GM12878 (cell line): ENCODE results near the gene NANOS2.

Source experiments
- CTCF ChIP-seq, 3 experiments: IDR thresholded peaks in 2 of 3; conservative IDR thresholded peaks in 1 of 3; 2 replicates each; pipeline ENCODE4 v1.5.1; 2011; ENCODE audit warnings: low read depth in 3 of 3, low read length in 3 of 3, mild to moderate bottlenecking in 3 of 3, control low read depth in 2 of 3, moderate library complexity in 2 of 3, inconsistent platforms in 1 of 3, mixed read lengths in 1 of 3; ENCODE audit not compliant: control insufficient read depth in 2 of 3, insufficient read depth in 1 of 3; ENCODE audit errors: extremely low read depth in 1 of 3
- EGR1 ChIP-seq, 2 experiments: IDR thresholded peaks; 1 replicate in 1 of 2; 2 replicates in 1 of 2; pipeline ENCODE4 v1.6.1; 2011 to 2012; ENCODE audit warnings: low read depth in 2 of 2, low read length in 2 of 2, borderline replicate concordance in 1 of 2, mild to moderate bottlenecking in 1 of 2, moderate library complexity in 1 of 2
- FOXK2 ChIP-seq: fragments of 450-650 bp; IDR thresholded peaks from 2 replicates; pipeline ENCODE4 v1.6.1; 2017; ENCODE audit warnings: mild to moderate bottlenecking, moderate library complexity
- FOXM1 ChIP-seq: IDR thresholded peaks from 2 replicates; pipeline ENCODE4 v1.6.1; 2012; ENCODE audit warnings: low read depth, mild to moderate bottlenecking, inconsistent platforms, low read length, moderate library complexity
- PKNOX1 ChIP-seq: fragments of 450-650 bp; IDR thresholded peaks from 2 replicates; pipeline ENCODE4 v1.6.1; 2016; ENCODE audit warnings: mild to moderate bottlenecking
- PRDM15 ChIP-seq: fragments of 450-650 bp; formaldehyde crosslinking; IDR thresholded peaks from 2 replicates; pipeline ENCODE4 v1.4.0; 2020; ENCODE audit warnings: mild to moderate bottlenecking, moderate library complexity
- ZBTB40 ChIP-seq: fragments of 450-650 bp; IDR thresholded peaks from 2 replicates; pipeline ENCODE4 v1.6.1; 2016; ENCODE audit warnings: mild to moderate bottlenecking, moderate library complexity, borderline replicate concordance
- ZNF24 ChIP-seq: fragments of 450-650 bp; IDR thresholded peaks from 2 replicates; pipeline ENCODE4 v1.6.1; 2017; ENCODE audit warnings: antibody characterized with exemption, mild to moderate bottlenecking
- ZNF274 ChIP-seq: IDR thresholded peaks from one replicate; pipeline ENCODE4 v1.8.0; 2011; ENCODE audit not compliant: insufficient read length, insufficient read depth
- ZNF384 ChIP-seq: IDR thresholded peaks from 2 replicates; pipeline ENCODE4 v1.6.1; 2012; ENCODE audit warnings: low read depth, mild to moderate bottlenecking, low read length, improper control_type of control experiment, borderline replicate concordance

- TF ChIP-seq FOXM1 (no peak), ZNF24 (no peak), FOXK2 (no peak), ZNF384 (no peak), PRDM15 (no peak), PKNOX1 (no peak), CTCF (IDR thresholded peaks at IDR 0.05 in 2 of 3, conservative IDR thresholded peaks at IDR 0.05 in 1 of 3; ENCODE audit: control insufficient read depth in 2 of 3, extremely low read depth in 1 of 3, insufficient read depth in 1 of 3, low read depth in 3 of 3, low read length in 3 of 3) (no peak), EGR1 (IDR thresholded peaks at IDR 0.05; ENCODE audit: borderline replicate concordance in 1 of 2, low read depth in 2 of 2, low read length in 2 of 2) (no peak), ZBTB40 (no peak), ZNF274 (no peak)
Observed at GRCh38 chr19:45873219-45873772, 41.3 kb downstream of the NANOS2 start.
